Neural progenitor cell (in vitro differentiated cells): ENCODE data around the gene DCDC2B.

Experiments used
- EZH2 ChIP-seq: fragments of 200-600 bp; sonication (generic); IDR thresholded peaks from 2 replicates; pipeline ENCODE4 v1.6.1; 2017; ENCODE audit warnings: antibody characterized with exemption, mild to moderate bottlenecking, moderate library complexity
- EZH2phosphoT487 ChIP-seq: fragments of 200-600 bp; sonication (generic); IDR thresholded peaks from 2 replicates; pipeline ENCODE4 v1.6.1; 2017; ENCODE audit warnings: antibody characterized with exemption
- TF ChIP-seq, protein P1 (sequence below): fragments of 200-600 bp; sonication (generic); IDR thresholded peaks from 2 replicates; pipeline ENCODE4 v1.5.1; 2017; ENCODE audit warnings: antibody characterized with exemption, mild to moderate bottlenecking

- TF ChIP-seq, protein P1, sequence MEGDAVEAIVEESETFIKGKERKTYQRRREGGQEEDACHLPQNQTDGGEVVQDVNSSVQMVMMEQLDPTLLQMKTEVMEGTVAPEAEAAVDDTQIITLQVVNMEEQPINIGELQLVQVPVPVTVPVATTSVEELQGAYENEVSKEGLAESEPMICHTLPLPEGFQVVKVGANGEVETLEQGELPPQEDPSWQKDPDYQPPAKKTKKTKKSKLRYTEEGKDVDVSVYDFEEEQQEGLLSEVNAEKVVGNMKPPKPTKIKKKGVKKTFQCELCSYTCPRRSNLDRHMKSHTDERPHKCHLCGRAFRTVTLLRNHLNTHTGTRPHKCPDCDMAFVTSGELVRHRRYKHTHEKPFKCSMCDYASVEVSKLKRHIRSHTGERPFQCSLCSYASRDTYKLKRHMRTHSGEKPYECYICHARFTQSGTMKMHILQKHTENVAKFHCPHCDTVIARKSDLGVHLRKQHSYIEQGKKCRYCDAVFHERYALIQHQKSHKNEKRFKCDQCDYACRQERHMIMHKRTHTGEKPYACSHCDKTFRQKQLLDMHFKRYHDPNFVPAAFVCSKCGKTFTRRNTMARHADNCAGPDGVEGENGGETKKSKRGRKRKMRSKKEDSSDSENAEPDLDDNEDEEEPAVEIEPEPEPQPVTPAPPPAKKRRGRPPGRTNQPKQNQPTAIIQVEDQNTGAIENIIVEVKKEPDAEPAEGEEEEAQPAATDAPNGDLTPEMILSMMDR = no peak
- no peak for TF ChIP-seq EZH2
- TF ChIP-seq EZH2phosphoT487 = no peak
Observed at GRCh38 chr1:32197837-32198236, 11.1 kb upstream of the DCDC2B start.
